Measurements from ENCODE around the gene AATF.

- TF ChIP-seq CTCF (IDR thresholded peaks at IDR 0.05) (no peak), EZH2 (IDR thresholded peaks at IDR 0.05; ENCODE audit: borderline replicate concordance, insufficient read depth, low read depth, low read length, poor library complexity, severe bottlenecking) (no peak)
Observed at GRCh38 chr17:36977568-36977967, 28.8 kb downstream of the AATF start.

Measured in B cell (primary cell).